Activated CD8-positive, alpha-beta memory T cell treated with anti-CD3 and anti-CD28 coated beads, Interleukin-2, amount 50 U/mL, for 48 hours (primary cell): Measurements from ENCODE around the gene ITIH3.

Source experiments
- DNase-seq: peaks from one replicate; pipeline ENCODE4 v3.0.0-alpha.2; 2020

ITIH3 gene

DNA sequence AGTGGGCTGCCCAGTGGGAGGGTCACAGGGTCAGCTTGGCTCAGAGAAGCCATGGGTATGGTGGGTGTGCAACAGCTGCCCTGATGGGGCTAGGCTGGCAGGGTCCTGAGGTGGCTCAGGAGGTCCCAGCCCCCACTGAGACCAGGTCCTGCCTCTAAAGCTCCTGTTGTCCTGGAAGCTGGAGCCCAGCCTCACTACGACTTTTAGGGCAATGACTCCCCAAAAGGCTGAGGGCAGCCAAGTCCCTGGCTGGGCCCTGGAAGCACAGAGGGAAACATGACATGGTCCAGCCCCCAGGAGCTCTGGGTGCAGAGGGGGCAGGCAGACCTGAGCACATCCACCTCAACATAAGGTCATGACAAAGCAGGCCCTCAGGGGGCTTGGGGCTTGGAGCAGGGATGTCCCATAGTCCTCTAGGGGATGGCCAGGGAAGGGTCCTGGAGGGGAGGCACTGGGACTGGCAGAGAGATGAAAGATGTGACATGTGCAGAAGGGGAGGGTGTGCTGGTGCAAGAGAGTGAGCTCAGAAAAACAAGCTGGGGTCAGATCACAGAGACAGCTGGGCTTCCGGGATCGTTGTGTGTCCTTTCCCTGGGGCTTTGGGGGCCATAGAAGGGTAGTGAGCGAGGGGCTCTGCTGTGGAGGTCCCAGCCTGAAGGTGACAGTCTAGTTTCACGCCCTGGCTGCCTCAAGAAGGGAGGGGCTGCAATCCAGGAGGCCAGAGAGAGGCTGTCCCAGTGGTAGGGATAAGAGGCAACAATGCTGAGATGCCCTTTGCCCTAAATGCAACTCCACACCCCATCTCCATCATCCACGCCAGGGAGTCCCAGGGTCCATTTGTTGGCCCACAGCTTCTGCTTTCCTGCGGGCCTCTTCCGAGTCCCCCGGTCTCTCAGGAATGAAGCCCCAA lies 639 bp upstream of the ITIH3 start:
- no peak for DNase-seq

GRCh38 chr3:52795298-52795900 lies 803 bp downstream of the ITIH3 start:
- DNase-seq, result no peak

- no peak for DNase-seq
These were observed 1.8 kb downstream of the ITIH3 start for GRCh38 chr3:52796411-52796810.

- no peak for DNase-seq
These were observed 3.9 kb downstream of the ITIH3 start for GRCh38 chr3:52798376-52798977.

- DNase-seq, result peak; percentile 57
These were observed 4.4 kb downstream of the ITIH3 start for GRCh38 chr3:52798978-52799476.

DNA sequence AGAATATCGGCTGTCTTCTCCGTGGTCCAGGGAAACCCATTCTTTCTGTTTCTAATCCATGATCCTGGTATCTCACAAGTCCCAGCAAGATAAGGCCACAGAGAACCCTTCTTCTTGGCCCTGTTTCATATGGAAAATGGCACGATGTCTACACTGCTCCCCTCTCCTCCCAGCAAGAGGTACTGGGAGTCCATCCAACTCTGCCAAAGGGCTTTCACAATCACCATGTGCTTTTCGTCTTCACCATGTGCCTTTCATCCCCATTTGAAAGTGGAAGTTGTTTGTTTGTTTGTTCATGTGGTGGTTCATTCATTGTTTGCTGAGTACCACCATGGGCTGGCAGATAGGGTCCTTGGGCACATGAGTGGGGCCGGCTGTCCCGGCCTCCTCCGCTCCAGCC lies 5.5 kb downstream of the ITIH3 start:
- no peak for DNase-seq

GRCh38 chr3:52801839-52802238 lies 7.2 kb downstream of the ITIH3 start:
- DNase-seq, result no peak

- no peak for DNase-seq
These were observed 10.9 kb downstream of the ITIH3 start for GRCh38 chr3:52805270-52806039.

- no peak for DNase-seq
These were observed 14.6 kb downstream of the ITIH3 start for GRCh38 chr3:52809149-52809548.

- no peak for DNase-seq
These were observed 15.2 kb downstream of the ITIH3 start for GRCh38 chr3:52809662-52810377.

GRCh38 chr3:52810923-52811322 lies 16.3 kb downstream of the ITIH3 start:
- no peak for DNase-seq

DNA sequence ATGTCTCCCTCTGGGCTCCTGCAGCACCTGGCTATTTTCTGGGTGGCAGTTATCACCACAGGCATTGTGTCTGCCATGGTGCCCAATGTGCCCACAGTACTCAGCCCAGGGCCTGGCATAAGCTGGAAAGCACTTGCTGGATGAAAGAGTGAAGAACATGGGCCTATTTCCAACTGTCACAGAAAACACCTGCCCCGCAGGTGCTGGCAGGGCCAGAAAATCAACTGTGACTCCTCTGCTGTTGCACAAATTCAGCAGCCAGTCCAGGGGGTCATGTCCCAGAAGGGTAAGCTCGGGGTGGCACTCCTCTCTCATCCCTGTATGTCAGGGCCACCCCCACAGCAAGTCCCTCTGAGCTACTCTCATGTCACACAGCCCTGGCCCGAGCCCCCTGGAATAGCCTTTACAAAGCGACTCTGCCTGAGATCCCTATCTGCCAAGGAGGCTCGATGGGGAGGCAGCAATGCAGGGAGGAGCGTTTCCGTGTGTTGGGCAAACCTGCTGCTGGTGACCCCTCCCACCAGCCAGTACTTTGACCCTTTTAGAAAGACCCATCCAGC lies 16.9 kb downstream of the ITIH3 start:
- DNase-seq, result no peak

DNA sequence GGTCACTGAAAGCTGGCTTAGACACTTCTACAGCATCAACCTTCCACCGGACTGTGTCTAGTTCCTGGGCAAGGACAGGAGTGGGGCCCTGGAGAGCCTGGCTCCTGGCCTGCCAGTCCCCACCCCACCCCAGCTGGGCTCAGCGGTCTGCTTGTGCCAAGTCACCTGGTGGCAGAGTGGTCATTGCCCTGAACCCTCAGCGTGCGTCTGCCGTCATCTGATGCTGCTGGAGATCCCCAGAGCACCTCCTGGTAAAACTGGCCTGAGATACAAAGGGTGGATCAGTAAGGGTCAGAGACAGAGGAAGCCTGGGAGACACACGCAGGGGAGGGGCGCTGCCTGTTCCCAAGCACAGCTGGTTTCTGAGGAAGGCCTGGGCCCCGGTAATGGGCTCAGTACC lies 19.2 kb downstream of the ITIH3 start:
- no peak for DNase-seq

- DNase-seq, result no peak
These were observed 21.6 kb downstream of the ITIH3 start for GRCh38 chr3:52816199-52816598.

DNA sequence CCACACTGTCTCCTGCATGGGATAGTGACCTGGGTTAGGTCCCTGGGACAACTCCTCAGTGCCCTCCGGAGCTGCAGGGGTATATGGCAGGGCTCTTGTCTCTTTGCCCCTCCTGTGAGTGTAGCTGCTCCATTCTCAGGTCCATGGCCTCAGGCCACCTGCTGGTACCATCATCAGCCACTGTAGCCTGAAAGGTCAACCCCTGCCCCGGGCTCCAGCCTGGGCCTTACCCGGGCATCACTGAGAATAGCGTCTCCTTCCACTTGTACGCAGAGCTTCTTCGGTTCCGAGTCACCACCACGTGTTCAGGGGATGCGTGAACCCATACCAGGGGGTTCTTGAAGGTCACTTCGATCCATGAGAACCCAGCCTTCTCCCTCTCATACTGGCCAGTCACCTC lies 22.1 kb downstream of the ITIH3 start:
- DNase-seq, result no peak

DNA sequence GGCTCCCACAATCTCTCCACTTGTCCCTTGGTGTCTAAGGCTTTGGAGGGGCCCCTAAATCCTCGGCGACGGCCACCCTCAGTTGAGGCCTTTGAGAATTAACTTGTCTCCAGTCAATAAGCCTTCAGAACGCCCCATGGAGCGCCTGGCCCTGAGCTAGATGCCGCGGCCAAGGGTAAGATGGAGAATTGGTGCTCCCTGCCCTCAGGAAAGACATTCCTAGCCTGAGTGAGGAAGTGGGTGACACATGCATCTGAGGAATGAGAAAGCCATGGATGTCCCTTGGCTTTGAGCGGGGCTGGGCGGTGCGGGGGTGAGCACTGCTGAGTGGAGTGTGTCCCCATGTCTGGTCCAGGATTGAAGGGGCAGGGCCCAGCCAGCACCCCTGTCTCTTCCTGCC lies 22.6 kb downstream of the ITIH3 start:
- no peak for DNase-seq

DNA sequence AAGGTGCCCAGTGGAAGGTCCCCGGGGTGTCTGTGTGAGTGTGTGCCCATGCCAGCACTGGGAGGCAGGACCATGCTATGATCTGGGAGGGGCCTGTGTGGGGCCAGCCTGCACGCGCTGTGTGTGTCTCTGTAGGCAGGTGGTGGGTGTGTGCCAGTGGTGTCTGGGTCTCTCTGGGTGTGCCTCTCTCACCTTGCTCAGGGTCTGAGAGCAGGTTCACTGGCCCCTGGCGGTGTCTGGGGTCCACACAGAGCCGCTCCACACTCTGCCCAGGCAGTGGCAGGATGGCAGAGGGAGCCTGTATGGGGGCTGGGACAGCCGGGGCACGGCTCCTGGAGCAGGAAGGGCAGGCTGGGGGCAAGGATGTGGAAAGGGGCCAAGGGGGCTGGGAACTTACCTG lies 23.3 kb downstream of the ITIH3 start:
- DNase-seq, result no peak

DNA sequence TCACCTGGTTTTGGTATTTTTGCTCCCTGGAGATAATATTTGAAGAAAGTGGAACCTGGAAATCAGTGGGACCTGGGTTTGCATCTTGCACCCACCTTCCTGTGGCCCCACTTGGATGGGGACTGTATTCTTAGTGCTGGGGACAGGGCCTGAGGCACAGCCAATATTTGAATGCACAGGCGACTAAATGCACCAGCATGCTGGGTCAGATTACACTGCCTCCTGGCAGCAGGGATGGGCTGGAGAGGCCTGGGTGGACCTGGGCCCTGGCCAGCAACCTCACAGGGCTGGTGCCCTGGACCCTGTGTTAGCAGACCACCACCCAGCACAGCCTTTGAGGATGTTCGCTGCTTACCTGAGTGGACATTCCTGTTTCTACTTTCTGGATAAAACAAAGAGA lies 25.3 kb downstream of the ITIH3 start:
- no peak for DNase-seq

- peak; percentile 60 for DNase-seq
These were observed 26.1 kb downstream of the ITIH3 start for GRCh38 chr3:52820736-52821135.

DNA sequence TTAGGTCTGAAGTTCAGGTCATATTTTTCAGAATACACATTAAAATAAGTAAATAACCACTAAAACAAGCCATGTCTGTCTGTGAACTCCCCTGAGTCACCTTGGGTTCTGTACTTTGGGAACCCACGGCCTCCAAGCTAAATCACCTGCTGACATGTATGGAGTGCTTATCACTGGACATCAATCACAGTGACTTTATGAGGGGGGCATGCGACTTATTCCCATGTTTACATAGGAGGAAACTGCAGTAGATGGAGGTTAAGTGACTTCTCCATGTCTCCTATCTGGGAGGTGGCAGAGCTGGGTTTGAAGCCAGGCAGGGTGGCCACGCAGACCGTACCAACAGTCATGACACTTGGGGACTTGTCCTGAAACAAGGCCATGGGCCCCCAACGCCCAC lies 27.8 kb downstream of the ITIH3 start:
- DNase-seq, result no peak

DNA sequence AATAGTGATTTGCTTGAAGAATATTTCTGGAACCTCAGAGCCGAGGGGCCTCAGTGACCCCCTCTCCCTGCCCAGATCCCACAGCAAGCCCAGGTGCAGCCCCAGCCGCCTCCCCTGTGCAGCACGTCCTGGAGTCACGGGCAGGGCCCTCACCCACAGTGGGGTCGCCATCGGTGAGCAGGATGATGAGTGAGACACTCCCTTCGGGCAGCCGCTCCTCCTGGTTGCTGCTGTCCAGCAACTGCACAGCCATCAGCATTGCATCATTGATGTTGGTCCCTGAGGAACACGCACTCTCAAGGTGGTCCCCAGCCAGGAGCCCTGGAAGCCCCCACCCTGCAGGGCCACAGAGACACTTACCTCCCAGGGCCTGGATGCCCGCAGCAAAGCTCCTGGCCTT lies 29.4 kb downstream of the ITIH3 start:
- no peak for DNase-seq

DNA sequence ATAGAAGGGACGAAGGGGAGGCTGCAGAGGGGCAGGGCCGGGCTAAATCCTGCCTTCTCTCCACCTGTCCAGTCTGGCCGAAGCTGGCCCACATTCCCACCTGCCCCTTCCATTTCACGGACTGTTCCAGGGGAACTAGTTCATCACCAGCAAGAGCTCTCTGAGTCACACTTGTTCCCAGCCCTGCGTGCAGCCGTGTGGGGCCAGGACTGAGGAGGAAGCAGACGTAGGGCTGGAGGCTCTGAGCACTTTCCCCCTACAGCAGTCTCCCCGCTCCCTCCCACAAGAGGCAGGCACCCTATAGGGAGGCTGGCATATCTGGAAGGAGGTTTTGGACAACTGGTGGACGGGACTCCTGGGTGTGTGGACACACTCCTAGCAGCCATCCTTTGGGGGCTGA lies 32.8 kb downstream of the ITIH3 start:
- DNase-seq, result no peak
